ENCODE measurements around the gene BTRC.
"Not testable (repeated sequence)": the region's sequence is repeated elsewhere in the genome, so short reads cannot be mapped to it uniquely, and the experiment has no call there.

Gene BTRC

GRCh38 chr10:101322266-101323108 is 31.5 kb upstream of the BTRC start:
- no peak overlapping the region for H3K27ac ChIP-seq (replicated peaks)
- no peak overlapping the region for H3K4me3 ChIP-seq (replicated peaks; ENCODE audit: insufficient read depth, low read length)
- DNase-seq (ENCODE audit: low read depth in 1 of 2, low spot score in 1 of 2): no peak
- TF ChIP-seq CTCF (IDR thresholded peaks at IDR 0.05; ENCODE audit: insufficient read depth, low read length): no peak
- TF ChIP-seq REST (IDR thresholded peaks at IDR 0.05; ENCODE audit: insufficient replicate concordance, low read depth): no peak
- TF ChIP-seq SPI1 (IDR thresholded peaks at IDR 0.05; ENCODE audit: borderline replicate concordance, low read depth): no peak
- TF ChIP-seq POLR2AphosphoS5 (IDR thresholded peaks at IDR 0.05; ENCODE audit: low read depth): no peak
- TF ChIP-seq GABPA (IDR thresholded peaks at IDR 0.05; ENCODE audit: low read depth): no peak
- H3K27me3 ChIP-seq (ENCODE audit: insufficient read depth, poor library complexity, severe bottlenecking): peaks cover 3% of the 10 kb centered on the region

- TF ChIP-seq SPI1 (IDR thresholded peaks at IDR 0.05; ENCODE audit: borderline replicate concordance, low read depth) (no peak), POLR2AphosphoS5 (IDR thresholded peaks at IDR 0.05; ENCODE audit: low read depth) (no peak), GABPA (IDR thresholded peaks at IDR 0.05; ENCODE audit: low read depth) (no peak), REST (IDR thresholded peaks at IDR 0.05; ENCODE audit: insufficient replicate concordance, low read depth) (no peak), CTCF (IDR thresholded peaks at IDR 0.05; ENCODE audit: insufficient read depth, low read length) (no peak)
- no peak for DNase-seq (ENCODE audit: low read depth in 1 of 2, low spot score in 1 of 2)
- H3K4me3 ChIP-seq (replicated peaks; ENCODE audit: insufficient read depth, low read length): no peak overlapping the region
- H3K27me3 ChIP-seq (ENCODE audit: insufficient read depth, poor library complexity, severe bottlenecking): peaks cover 3% of the 10 kb centered on the region
- no peak overlapping the region for H3K27ac ChIP-seq (replicated peaks)
These were observed 30.5 kb upstream of the BTRC start for GRCh38 chr10:101323495-101323894.

GRCh38 chr10:101327454-101327853 is 26.5 kb upstream of the BTRC start:
- not testable (repeated sequence) for H3K27ac ChIP-seq (replicated peaks); H3K27me3 ChIP-seq (ENCODE audit: insufficient read depth, poor library complexity, severe bottlenecking); DNase-seq (ENCODE audit: low read depth in 1 of 2, low spot score in 1 of 2); H3K4me3 ChIP-seq (replicated peaks; ENCODE audit: insufficient read depth, low read length)

- TF ChIP-seq REST (IDR thresholded peaks at IDR 0.05; ENCODE audit: insufficient replicate concordance, low read depth): no peak
- TF ChIP-seq CTCF (IDR thresholded peaks at IDR 0.05; ENCODE audit: insufficient read depth, low read length): no peak
- no peak for TF ChIP-seq POLR2AphosphoS5 (IDR thresholded peaks at IDR 0.05; ENCODE audit: low read depth)
- no peak for TF ChIP-seq GABPA (IDR thresholded peaks at IDR 0.05; ENCODE audit: low read depth)
- no peak for TF ChIP-seq SPI1 (IDR thresholded peaks at IDR 0.05; ENCODE audit: borderline replicate concordance, low read depth)
- no peak overlapping the region for H3K27ac ChIP-seq (replicated peaks)
These were observed 24.5 kb upstream of the BTRC start for GRCh38 chr10:101329341-101330032.

More at GRCh38 chr10:101329341-101330032, 24.5 kb upstream of the BTRC start:
- no peak overlapping the region for H3K4me3 ChIP-seq (replicated peaks; ENCODE audit: insufficient read depth, low read length)
- no peak for DNase-seq (ENCODE audit: low read depth in 1 of 2, low spot score in 1 of 2)
- H3K27me3 ChIP-seq (ENCODE audit: insufficient read depth, poor library complexity, severe bottlenecking): peaks cover 9% of the 10 kb centered on the region

Measured in HL-60 (cell line).